ENCODE data around the gene OR2V1. TPM values are rescaled to one million over a fixed set of nuclear protein-coding genes. Genes with fewer than 3 reads are reported as not detected.

OR2V1 gene
- total RNA-seq, 4 donors from 2014 or later = not detected

DNA sequence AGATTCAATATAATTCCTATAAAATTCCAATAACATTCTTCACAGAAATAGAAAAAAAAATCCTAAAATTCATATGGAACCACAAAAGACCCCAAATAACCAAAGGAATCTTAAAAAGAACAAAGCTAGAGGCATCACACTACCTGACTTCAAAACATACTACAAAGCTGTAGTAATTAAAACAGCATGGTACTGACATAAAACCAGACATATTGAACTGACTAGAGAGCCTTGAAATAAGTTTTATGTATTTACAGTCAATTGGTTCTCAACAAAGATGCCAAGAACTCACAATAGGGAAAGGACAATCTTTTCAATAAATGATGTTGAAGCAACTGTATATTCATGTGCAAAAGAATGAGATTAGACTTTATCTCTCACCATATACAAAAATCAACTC is 54.0 kb downstream of the OR2V1 start:
- no peak overlapping the region for H3K27ac ChIP-seq
- no peaks in the 10 kb centered on the region for H3K9me3 ChIP-seq
- H3K4me3 ChIP-seq = no peak overlapping the region
- H3K36me3 ChIP-seq = no peaks in the 10 kb centered on the region
- no peaks in the 10 kb centered on the region for H3K4me1 ChIP-seq
- no peak for DNase-seq
- TF ChIP-seq, protein P1, sequence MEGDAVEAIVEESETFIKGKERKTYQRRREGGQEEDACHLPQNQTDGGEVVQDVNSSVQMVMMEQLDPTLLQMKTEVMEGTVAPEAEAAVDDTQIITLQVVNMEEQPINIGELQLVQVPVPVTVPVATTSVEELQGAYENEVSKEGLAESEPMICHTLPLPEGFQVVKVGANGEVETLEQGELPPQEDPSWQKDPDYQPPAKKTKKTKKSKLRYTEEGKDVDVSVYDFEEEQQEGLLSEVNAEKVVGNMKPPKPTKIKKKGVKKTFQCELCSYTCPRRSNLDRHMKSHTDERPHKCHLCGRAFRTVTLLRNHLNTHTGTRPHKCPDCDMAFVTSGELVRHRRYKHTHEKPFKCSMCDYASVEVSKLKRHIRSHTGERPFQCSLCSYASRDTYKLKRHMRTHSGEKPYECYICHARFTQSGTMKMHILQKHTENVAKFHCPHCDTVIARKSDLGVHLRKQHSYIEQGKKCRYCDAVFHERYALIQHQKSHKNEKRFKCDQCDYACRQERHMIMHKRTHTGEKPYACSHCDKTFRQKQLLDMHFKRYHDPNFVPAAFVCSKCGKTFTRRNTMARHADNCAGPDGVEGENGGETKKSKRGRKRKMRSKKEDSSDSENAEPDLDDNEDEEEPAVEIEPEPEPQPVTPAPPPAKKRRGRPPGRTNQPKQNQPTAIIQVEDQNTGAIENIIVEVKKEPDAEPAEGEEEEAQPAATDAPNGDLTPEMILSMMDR (IDR thresholded peaks at IDR 0.05) = no peak
- no peak for TF ChIP-seq POLR2A (IDR thresholded peaks at IDR 0.05)
- H3K27me3 ChIP-seq = no peaks in the 10 kb centered on the region

Other genes with a start within 250 kb of the OR2V1 start
- 100 to 1,000 TPM in 3 of 4 donors, 1 to 10 TPM in 1; 6.6 to 337 (median 134) TPM for gene BTNL8, start 232.0 kb downstream of the OR2V1 start, total RNA-seq
- 100 to 1,000 TPM in 2 of 4 donors, 10 to 100 TPM in 1, 1 to 10 TPM in 1; 7.4 to 214 (median 110) TPM for gene BTNL3, start 142.3 kb downstream of the OR2V1 start, total RNA-seq
- 10 to 100 TPM in 1 of 4 donors, 1 to 10 TPM in 3; 5.3 to 48.7 (median 8.7) TPM for gene BTNL9, start 90.9 kb downstream of the OR2V1 start, total RNA-seq
- not detected for gene OR2V2, start 16.4 kb upstream of the OR2V1 start, total RNA-seq
- gene TRIM7, start 74.0 kb upstream of the OR2V1 start, total RNA-seq = 1 to 10 TPM in 3 of 4 donors, under 1 TPM in 1; 0.88 to 2.6 (median 2.2) TPM
- gene TRIM41, start 92.1 kb upstream of the OR2V1 start, total RNA-seq = 10 to 100 TPM; 13.7 to 31.4 (median 21.8) TPM
- gene RACK1, start 112.7 kb upstream of the OR2V1 start, total RNA-seq = 1,000 to 10,000 TPM; 1,067 to 1,931 (median 1,321) TPM
- 10 to 100 TPM; 15.6 to 23.1 (median 20.3) TPM for gene TRIM52, start 130.0 kb upstream of the OR2V1 start, total RNA-seq
- gene OR4F3, start 236.1 kb upstream of the OR2V1 start, total RNA-seq = not detected

All from Peyer's patch (tissue), 4 donors.